ENCODE measurements around the gene SDR42E1.

- no peak for TF ChIP-seq NR3C1 (CRISPR knock-in tag; IDR thresholded peaks at IDR 0.05)
- no peak for TF ChIP-seq POLR2A (conservative IDR thresholded peaks at IDR 0.05)
- no peak for TF ChIP-seq NFYB (IDR thresholded peaks at IDR 0.05; ENCODE audit: extremely low read depth, insufficient read length)
- TF ChIP-seq CCAR2 (IDR thresholded peaks at IDR 0.05; ENCODE audit: low read depth, low read length) = no peak
- no peak for TF ChIP-seq TAF1 (IDR thresholded peaks at IDR 0.05; ENCODE audit: control insufficient read depth, extremely low read depth, insufficient read depth, low read length, severe bottlenecking)
- TF ChIP-seq RCOR1 (IDR thresholded peaks at IDR 0.05; ENCODE audit: borderline replicate concordance in 1 of 2, low read depth in 2 of 2, low read length in 2 of 2) = no peak
- TF ChIP-seq ZNF263 (CRISPR knock-in tag; IDR thresholded peaks at IDR 0.05; ENCODE audit: borderline replicate concordance) = no peak
- TF ChIP-seq, protein P1, sequence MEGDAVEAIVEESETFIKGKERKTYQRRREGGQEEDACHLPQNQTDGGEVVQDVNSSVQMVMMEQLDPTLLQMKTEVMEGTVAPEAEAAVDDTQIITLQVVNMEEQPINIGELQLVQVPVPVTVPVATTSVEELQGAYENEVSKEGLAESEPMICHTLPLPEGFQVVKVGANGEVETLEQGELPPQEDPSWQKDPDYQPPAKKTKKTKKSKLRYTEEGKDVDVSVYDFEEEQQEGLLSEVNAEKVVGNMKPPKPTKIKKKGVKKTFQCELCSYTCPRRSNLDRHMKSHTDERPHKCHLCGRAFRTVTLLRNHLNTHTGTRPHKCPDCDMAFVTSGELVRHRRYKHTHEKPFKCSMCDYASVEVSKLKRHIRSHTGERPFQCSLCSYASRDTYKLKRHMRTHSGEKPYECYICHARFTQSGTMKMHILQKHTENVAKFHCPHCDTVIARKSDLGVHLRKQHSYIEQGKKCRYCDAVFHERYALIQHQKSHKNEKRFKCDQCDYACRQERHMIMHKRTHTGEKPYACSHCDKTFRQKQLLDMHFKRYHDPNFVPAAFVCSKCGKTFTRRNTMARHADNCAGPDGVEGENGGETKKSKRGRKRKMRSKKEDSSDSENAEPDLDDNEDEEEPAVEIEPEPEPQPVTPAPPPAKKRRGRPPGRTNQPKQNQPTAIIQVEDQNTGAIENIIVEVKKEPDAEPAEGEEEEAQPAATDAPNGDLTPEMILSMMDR (IDR thresholded peaks at IDR 0.05 in 2 of 3, conservative IDR thresholded peaks at IDR 0.05 in 1 of 3; ENCODE audit: insufficient read depth in 2 of 3, low read depth in 1 of 3, low read length in 3 of 3) = no peak
- no peak for TF ChIP-seq CEBPB (tag; IDR thresholded peaks at IDR 0.05)
- TF ChIP-seq, protein P2, sequence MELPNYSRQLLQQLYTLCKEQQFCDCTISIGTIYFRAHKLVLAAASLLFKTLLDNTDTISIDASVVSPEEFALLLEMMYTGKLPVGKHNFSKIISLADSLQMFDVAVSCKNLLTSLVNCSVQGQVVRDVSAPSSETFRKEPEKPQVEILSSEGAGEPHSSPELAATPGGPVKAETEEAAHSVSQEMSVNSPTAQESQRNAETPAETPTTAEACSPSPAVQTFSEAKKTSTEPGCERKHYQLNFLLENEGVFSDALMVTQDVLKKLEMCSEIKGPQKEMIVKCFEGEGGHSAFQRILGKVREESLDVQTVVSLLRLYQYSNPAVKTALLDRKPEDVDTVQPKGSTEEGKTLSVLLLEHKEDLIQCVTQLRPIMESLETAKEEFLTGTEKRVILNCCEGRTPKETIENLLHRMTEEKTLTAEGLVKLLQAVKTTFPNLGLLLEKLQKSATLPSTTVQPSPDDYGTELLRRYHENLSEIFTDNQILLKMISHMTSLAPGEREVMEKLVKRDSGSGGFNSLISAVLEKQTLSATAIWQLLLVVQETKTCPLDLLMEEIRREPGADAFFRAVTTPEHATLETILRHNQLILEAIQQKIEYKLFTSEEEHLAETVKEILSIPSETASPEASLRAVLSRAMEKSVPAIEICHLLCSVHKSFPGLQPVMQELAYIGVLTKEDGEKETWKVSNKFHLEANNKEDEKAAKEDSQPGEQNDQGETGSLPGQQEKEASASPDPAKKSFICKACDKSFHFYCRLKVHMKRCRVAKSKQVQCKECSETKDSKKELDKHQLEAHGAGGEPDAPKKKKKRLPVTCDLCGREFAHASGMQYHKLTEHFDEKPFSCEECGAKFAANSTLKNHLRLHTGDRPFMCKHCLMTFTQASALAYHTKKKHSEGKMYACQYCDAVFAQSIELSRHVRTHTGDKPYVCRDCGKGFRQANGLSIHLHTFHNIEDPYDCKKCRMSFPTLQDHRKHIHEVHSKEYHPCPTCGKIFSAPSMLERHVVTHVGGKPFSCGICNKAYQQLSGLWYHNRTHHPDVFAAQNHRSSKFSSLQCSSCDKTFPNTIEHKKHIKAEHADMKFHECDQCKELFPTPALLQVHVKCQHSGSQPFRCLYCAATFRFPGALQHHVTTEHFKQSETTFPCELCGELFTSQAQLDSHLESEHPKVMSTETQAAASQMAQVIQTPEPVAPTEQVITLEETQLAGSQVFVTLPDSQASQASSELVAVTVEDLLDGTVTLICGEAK (IDR thresholded peaks at IDR 0.05) = no peak
- TF ChIP-seq, protein P2 (CRISPR knock-in tag; IDR thresholded peaks at IDR 0.05) = no peak
Observed at GRCh38 chr16:81967358-81967757, 43.9 kb downstream of the SDR42E1 start.
